A549 (cell line): ENCODE results near the gene SLC2A10. TPM values are rescaled to one million over a fixed set of nuclear protein-coding genes. Genes with fewer than 3 reads are reported as not detected.

ENCODE experiments used
- ATAC-seq, 2 experiments: fragments of 200-7000 bp in 1 of 2; fragments of >200 bp in 1 of 2; cut with Nextera tagmentation in 1 of 2; cut with Tn5 transposase in 1 of 2; 3 replicates each; pipeline versions ENCODE4 v1.8.0 to v1.9.1; 2018 to 2020; ENCODE audit warnings: mild to moderate bottlenecking in 1 of 2, moderate library complexity in 1 of 2
- CTCF ChIA-PET: fragments of 300-600 bp; sonication (Branson Sonifier 250); formaldehyde crosslinking; extraction: SDS; loops from one replicate; lab custom pipeline; 2021; ENCODE audit warnings: antibody characterized with exemption, inconsistent platforms; lab: Yijun Ruan, JAX
- POLR2A ChIA-PET: fragments of 350-600 bp; formaldehyde crosslinking; extraction: SDS; loops from one replicate; lab custom pipeline; 2021; ENCODE audit warnings: antibody characterized with exemption, inconsistent platforms; lab: Yijun Ruan, JAX
- DNase-seq, 2 experiments: peaks; one replicate each; pipeline versions ENCODE4 v3.0.0 to v3.0.0-alpha.2; 2011 to 2016; ENCODE audit warnings: low read depth in 1 of 2, low spot score in 1 of 2
- FAIRE-seq: peaks from 2 replicates; lab custom pipeline; 2011; peaks lifted over from hg19 to GRCh38; lab: Jason Lieb, UNC
- H3K27ac ChIP-seq, 2 experiments: fragments of >200 bp; sonication (Bioruptor Twin); formaldehyde crosslinking; 3 replicates each; pipeline ENCODE4 v1.5.1; 2016 to 2017
- H3K4me1 ChIP-seq: fragments of >200 bp; sonication (Bioruptor Twin); formaldehyde crosslinking; 3 replicates; pipeline ENCODE4 v1.6.1; 2016
- H3K4me2 ChIP-seq: fragments of >200 bp; sonication (Bioruptor Twin); formaldehyde crosslinking; 3 replicates; pipeline ENCODE4 v1.6.1; 2016
- H3K4me3 ChIP-seq: fragments of >200 bp; sonication (Bioruptor Twin); formaldehyde crosslinking; 3 replicates; pipeline ENCODE4 v1.5.1; 2016
- H3K9me3 ChIP-seq: fragments of >200 bp; sonication (Bioruptor Twin); formaldehyde crosslinking; 3 replicates; pipeline ENCODE4 v1.6.1; 2016
- BHLHE40 ChIP-seq: IDR thresholded peaks from 2 replicates; pipeline ENCODE4 v1.6.1; 2012; ENCODE audit warnings: low read depth, low read length, inconsistent platforms
- CBX2 ChIP-seq: fragments of 200-600 bp; sonication (generic); IDR thresholded peaks from 2 replicates; pipeline ENCODE4 v1.6.1; 2016; ENCODE audit warnings: low read depth, mild to moderate bottlenecking, borderline replicate concordance
- CEBPB ChIP-seq, 2 experiments: fragments of >200 bp in 1 of 2; sonication (Bioruptor Twin) in 1 of 2; formaldehyde crosslinking in 1 of 2; IDR thresholded peaks; 2 replicates each; pipeline ENCODE4 v1.6.1; 2012 to 2016
- EHMT2 ChIP-seq: fragments of 200-600 bp; sonication (generic); IDR thresholded peaks from 2 replicates; pipeline ENCODE4 v1.6.1; 2016; ENCODE audit warnings: antibody characterized with exemption, low read depth, mild to moderate bottlenecking, moderate library complexity
- FOXS1 ChIP-seq: fragments of 250-450 bp; sonication (Bioruptor Pico); IDR thresholded peaks from 2 replicates; pipeline ENCODE4 v1.5.0; 2020; ENCODE audit warnings: mild to moderate bottlenecking, moderate library complexity
- HOXA7 ChIP-seq: fragments of 250-450 bp; sonication (Bioruptor Pico); IDR thresholded peaks from 2 replicates; pipeline ENCODE4 v1.5.0; 2020; ENCODE audit warnings: mild to moderate bottlenecking, moderate library complexity
- HOXB5 ChIP-seq: fragments of 250-450 bp; sonication (Bioruptor Pico); IDR thresholded peaks from 2 replicates; pipeline ENCODE4 v1.5.0; 2020; ENCODE audit warnings: mild to moderate bottlenecking, moderate library complexity
- KDM1A ChIP-seq: fragments of 200-600 bp; sonication (generic); IDR thresholded peaks from 2 replicates; pipeline ENCODE4 v1.6.1; 2016; ENCODE audit warnings: low read depth, mild to moderate bottlenecking
- KDM5A ChIP-seq: fragments of 200-600 bp; sonication (generic); IDR thresholded peaks from 2 replicates; pipeline ENCODE4 v1.6.1; 2016; ENCODE audit warnings: antibody characterized with exemption, mild to moderate bottlenecking
- MAFK ChIP-seq: fragments of 450-650 bp; IDR thresholded peaks from 2 replicates; pipeline ENCODE4 v1.6.1; 2014; ENCODE audit not compliant: partially characterized antibody
- MYC ChIP-seq: IDR thresholded peaks from 2 replicates; pipeline ENCODE4 v1.6.1; 2012; ENCODE audit warnings: mild to moderate bottlenecking, inconsistent platforms, low read length, improper control_type of control experiment, borderline replicate concordance
- NPAS2 ChIP-seq: fragments of 250-450 bp; sonication (Bioruptor Pico); IDR thresholded peaks from 2 replicates; pipeline ENCODE4 v1.8.0; 2022; ENCODE audit warnings: mild to moderate bottlenecking, moderate library complexity, borderline replicate concordance
- NR3C1 ChIP-seq: fragments of >200 bp; sonication (Bioruptor Twin); formaldehyde crosslinking; IDR thresholded peaks from 3 replicates; pipeline ENCODE4 v1.6.1; 2017
- PHF8 ChIP-seq: fragments of 200-600 bp; sonication (generic); IDR thresholded peaks from 2 replicates; pipeline ENCODE4 v1.6.1; 2016; ENCODE audit warnings: low read depth, mild to moderate bottlenecking, antibody characterized with exemption, moderate library complexity, borderline replicate concordance
- RAD21 ChIP-seq, 2 experiments: fragments of >200 bp in 1 of 2; sonication (Bioruptor Twin) in 1 of 2; formaldehyde crosslinking in 1 of 2; IDR thresholded peaks in 1 of 2; conservative IDR thresholded peaks in 1 of 2; 2 replicates in 1 of 2; 3 replicates in 1 of 2; pipeline ENCODE4 v1.6.1; 2012 to 2018; ENCODE audit warnings: inconsistent platforms in 1 of 2
- RFX5 ChIP-seq: fragments of 450-650 bp; IDR thresholded peaks from 2 replicates; pipeline ENCODE4 v1.7.1; 2014; ENCODE audit warnings: antibody characterized with exemption, mild to moderate bottlenecking, moderate library complexity
- TP53 ChIP-seq: fragments of 250-450 bp; sonication (Bioruptor Pico); IDR thresholded peaks from 2 replicates; pipeline ENCODE4 v1.5.0; 2021; ENCODE audit warnings: mild to moderate bottlenecking, moderate library complexity
- ZSCAN20 ChIP-seq: fragments of 250-450 bp; sonication (Bioruptor Pico); IDR thresholded peaks from 2 replicates; pipeline ENCODE4 v1.8.0; 2022; ENCODE audit warnings: mild to moderate bottlenecking, moderate library complexity
- WGBS: methylation state at CpG from one replicate; pipeline ENCODE4 v1.1.6; 2017; ENCODE audit errors: missing lambda C conversion rate; 5-methylcytosine and 5-hydroxymethylcytosine counted together
- polyA plus RNA-seq, 4 experiments: library from polyadenylated mRNA; depleted of rRNA in 3 of 4; stranded (reverse); fragments of >200 nt; fragmentation: RNase III in 1 of 4; extraction: RNeasy Plus Mini Kit Qiagen cat#74134 plus additional on column Dnase treatment in 1 of 4; gene quantifications; 2 replicates in 3 of 4; 3 replicates in 1 of 4; pipeline ENCODE4 v1.2.3, GENCODE V29; 2011 to 2017
- TF ChIP-seq, protein P1 (sequence below): fragments of 150-350 bp; IDR thresholded peaks from 2 replicates; pipeline ENCODE4 v1.6.1; 2014; ENCODE audit warnings: low read depth, mild to moderate bottlenecking, low read length
- TF ChIP-seq, protein P2 (sequence below): fragments of >200 bp; sonication (Bioruptor Twin); formaldehyde crosslinking; IDR thresholded peaks from 3 replicates; pipeline ENCODE4 v1.5.1; 2016
- TF ChIP-seq, protein P3 (sequence below): fragments of >200 bp; sonication (Bioruptor Twin); formaldehyde crosslinking; IDR thresholded peaks from 2 replicates; pipeline ENCODE4 v1.6.1; 2016
- TF ChIP-seq, protein P4 (sequence below): IDR thresholded peaks from 2 replicates; pipeline ENCODE4 v1.6.1; 2012; ENCODE audit warnings: low read depth, borderline replicate concordance
- TF ChIP-seq, protein P5 (sequence below): fragments of 200-600 bp; sonication (generic); IDR thresholded peaks from 2 replicates; pipeline ENCODE4 v1.6.1; 2016; ENCODE audit warnings: antibody characterized with exemption, mild to moderate bottlenecking, moderate library complexity

SLC2A10 gene
- polyA plus RNA-seq, 2 of the 4 experiments (the other 2 are of a cell fraction), result 0.01 TPM; not detected in 1

DNA sequence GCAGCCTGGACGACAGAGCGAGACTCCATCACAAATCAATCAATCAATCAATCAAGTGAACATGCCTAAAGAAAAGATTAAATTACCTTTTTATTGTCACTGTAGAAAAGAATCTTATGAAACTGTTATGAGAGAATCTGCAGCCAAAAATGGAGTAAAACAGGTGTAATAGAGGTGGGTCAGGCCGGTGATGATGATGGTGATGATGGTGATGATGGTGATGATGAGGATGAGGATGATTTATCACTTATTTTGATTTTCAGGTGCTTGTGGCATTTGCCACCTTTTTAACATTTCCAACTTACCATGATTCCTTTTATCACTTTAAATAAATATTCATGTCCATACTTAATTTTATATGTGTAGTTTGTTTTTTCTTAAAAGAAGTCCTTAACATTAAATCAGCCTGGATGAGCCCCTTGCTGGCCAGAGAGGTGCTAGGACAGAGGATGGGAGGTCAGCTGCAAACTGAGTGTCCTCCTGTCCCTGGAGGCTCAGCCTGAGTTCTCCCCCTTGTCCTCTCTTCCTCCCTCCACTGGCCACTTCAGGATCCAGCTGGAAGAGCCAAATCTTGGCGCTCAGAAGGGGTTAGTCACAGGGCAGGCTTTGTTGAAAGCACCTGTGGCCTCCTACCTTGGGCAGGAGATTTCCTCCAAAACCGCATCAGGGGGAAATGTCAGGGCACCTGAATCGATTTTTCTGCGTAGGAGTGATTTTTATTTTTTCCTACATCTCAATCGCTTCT is 32.6 kb downstream of the SLC2A10 start:
- ChIA-PET POLR2A (no interaction called here), CTCF (interaction anchor here (1.3 to 1.6 kb wide), 2 partner anchors 9 to 11 kb away, joined by 4 to 8 read pairs; no protein-coding TSS in a partner anchor)
- H3K27ac ChIP-seq, result no peak overlapping the region
- TF ChIP-seq NR3C1, result no peak
- TF ChIP-seq MYC, result no peak
- no peak for TF ChIP-seq RAD21 (conservative IDR thresholded peaks at IDR 0.05 in 1 of 2, IDR thresholded peaks at IDR 0.05 in 1 of 2)
- TF ChIP-seq ZSCAN20, result no peak
- TF ChIP-seq KDM5A, result no peak
- TF ChIP-seq, protein P1, sequence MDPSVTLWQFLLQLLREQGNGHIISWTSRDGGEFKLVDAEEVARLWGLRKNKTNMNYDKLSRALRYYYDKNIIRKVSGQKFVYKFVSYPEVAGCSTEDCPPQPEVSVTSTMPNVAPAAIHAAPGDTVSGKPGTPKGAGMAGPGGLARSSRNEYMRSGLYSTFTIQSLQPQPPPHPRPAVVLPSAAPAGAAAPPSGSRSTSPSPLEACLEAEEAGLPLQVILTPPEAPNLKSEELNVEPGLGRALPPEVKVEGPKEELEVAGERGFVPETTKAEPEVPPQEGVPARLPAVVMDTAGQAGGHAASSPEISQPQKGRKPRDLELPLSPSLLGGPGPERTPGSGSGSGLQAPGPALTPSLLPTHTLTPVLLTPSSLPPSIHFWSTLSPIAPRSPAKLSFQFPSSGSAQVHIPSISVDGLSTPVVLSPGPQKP, result no peak
- TF ChIP-seq EHMT2, result no peak
- TF ChIP-seq, protein P2, sequence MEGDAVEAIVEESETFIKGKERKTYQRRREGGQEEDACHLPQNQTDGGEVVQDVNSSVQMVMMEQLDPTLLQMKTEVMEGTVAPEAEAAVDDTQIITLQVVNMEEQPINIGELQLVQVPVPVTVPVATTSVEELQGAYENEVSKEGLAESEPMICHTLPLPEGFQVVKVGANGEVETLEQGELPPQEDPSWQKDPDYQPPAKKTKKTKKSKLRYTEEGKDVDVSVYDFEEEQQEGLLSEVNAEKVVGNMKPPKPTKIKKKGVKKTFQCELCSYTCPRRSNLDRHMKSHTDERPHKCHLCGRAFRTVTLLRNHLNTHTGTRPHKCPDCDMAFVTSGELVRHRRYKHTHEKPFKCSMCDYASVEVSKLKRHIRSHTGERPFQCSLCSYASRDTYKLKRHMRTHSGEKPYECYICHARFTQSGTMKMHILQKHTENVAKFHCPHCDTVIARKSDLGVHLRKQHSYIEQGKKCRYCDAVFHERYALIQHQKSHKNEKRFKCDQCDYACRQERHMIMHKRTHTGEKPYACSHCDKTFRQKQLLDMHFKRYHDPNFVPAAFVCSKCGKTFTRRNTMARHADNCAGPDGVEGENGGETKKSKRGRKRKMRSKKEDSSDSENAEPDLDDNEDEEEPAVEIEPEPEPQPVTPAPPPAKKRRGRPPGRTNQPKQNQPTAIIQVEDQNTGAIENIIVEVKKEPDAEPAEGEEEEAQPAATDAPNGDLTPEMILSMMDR, result no peak
- TF ChIP-seq HOXA7, result no peak
- peaks cover 7% of the 10 kb centered on the region; the same call in 1 of the 3 replicates for H3K9me3 ChIP-seq
- H3K4me2 ChIP-seq, result no peak overlapping the region
- ATAC-seq (no peak), FAIRE-seq (no peak), DNase-seq (no peak)
- 73% methylated on average over 8 of the region's 8 CpGs for WGBS
- no peak overlapping the region for H3K4me3 ChIP-seq
- H3K4me1 ChIP-seq, result peaks cover 5% of the 10 kb centered on the region; the same call in 2 of the 3 replicates

DNA sequence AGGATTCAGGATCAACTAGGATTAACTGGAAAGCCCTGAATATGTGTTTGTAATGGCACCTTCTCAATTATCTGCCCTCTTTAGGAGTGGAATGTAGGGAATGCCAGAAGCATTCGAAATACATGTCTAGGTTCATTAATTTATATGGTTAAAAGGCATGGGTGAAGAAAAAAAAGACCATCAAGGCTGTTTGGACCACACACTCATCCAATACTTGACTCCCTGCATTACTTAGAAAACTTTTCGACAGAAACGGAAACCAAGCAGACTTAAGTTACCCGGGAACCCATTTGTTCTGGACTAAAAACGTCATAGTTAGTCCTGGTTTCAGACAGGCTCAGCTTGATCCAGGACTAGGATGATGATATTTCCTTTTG is 33.2 kb downstream of the SLC2A10 start:
- DNase-seq (no peak), FAIRE-seq (no peak), ATAC-seq (no peak)
- TF ChIP-seq MYC (no peak), KDM1A (no peak), BHLHE40 (no peak), PHF8 (no peak), NPAS2 (CRISPR knock-in tag) (no peak), EHMT2 (no peak), CBX2 (no peak), TP53 (CRISPR knock-in tag) (no peak), RFX5 (no peak), CEBPB (IDR thresholded peaks at IDR 0.05) (no peak), FOXS1 (CRISPR knock-in tag) (no peak), HOXB5 (no peak), MAFK (no peak)
- TF ChIP-seq, protein P2, result no peak
- TF ChIP-seq, protein P3, sequence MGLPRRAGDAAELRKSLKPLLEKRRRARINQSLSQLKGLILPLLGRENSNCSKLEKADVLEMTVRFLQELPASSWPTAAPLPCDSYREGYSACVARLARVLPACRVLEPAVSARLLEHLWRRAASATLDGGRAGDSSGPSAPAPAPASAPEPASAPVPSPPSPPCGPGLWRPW, result no peak
- TF ChIP-seq, protein P4, sequence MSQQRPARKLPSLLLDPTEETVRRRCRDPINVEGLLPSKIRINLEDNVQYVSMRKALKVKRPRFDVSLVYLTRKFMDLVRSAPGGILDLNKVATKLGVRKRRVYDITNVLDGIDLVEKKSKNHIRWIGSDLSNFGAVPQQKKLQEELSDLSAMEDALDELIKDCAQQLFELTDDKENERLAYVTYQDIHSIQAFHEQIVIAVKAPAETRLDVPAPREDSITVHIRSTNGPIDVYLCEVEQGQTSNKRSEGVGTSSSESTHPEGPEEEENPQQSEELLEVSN, result no peak
- TF ChIP-seq, protein P5, sequence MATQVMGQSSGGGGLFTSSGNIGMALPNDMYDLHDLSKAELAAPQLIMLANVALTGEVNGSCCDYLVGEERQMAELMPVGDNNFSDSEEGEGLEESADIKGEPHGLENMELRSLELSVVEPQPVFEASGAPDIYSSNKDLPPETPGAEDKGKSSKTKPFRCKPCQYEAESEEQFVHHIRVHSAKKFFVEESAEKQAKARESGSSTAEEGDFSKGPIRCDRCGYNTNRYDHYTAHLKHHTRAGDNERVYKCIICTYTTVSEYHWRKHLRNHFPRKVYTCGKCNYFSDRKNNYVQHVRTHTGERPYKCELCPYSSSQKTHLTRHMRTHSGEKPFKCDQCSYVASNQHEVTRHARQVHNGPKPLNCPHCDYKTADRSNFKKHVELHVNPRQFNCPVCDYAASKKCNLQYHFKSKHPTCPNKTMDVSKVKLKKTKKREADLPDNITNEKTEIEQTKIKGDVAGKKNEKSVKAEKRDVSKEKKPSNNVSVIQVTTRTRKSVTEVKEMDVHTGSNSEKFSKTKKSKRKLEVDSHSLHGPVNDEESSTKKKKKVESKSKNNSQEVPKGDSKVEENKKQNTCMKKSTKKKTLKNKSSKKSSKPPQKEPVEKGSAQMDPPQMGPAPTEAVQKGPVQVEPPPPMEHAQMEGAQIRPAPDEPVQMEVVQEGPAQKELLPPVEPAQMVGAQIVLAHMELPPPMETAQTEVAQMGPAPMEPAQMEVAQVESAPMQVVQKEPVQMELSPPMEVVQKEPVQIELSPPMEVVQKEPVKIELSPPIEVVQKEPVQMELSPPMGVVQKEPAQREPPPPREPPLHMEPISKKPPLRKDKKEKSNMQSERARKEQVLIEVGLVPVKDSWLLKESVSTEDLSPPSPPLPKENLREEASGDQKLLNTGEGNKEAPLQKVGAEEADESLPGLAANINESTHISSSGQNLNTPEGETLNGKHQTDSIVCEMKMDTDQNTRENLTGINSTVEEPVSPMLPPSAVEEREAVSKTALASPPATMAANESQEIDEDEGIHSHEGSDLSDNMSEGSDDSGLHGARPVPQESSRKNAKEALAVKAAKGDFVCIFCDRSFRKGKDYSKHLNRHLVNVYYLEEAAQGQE, result no peak
- no peak overlapping the region for H3K27ac ChIP-seq
- H3K9me3 ChIP-seq, result peaks cover 7% of the 10 kb centered on the region; the same call in 1 of the 3 replicates
- WGBS, result 53% methylated on average over 5 of the region's 5 CpGs
- H3K4me3 ChIP-seq, result no peak overlapping the region
- peaks cover 11% of the 10 kb centered on the region for H3K4me1 ChIP-seq
- H3K4me2 ChIP-seq, result no peak overlapping the region
- POLR2A ChIA-PET, result no interaction called here
- CTCF ChIA-PET, result interaction anchor here (1.0 to 1.6 kb wide), 2 partner anchors 11 to 408 kb away, joined by 4 to 8 read pairs; no protein-coding TSS in a partner anchor
